ENCODE results near the gene GOLT1A. TPM values are rescaled to one million over a fixed set of nuclear protein-coding genes. Genes with fewer than 3 reads are reported as not detected.

GOLT1A gene
- total and polyA plus RNA-seq, 10 of the 15 experiments (the other 5 are each of a cell fraction or from before 2014, with no cell fraction given), result 0.09 to 0.46 TPM; not detected in 8

DNA sequence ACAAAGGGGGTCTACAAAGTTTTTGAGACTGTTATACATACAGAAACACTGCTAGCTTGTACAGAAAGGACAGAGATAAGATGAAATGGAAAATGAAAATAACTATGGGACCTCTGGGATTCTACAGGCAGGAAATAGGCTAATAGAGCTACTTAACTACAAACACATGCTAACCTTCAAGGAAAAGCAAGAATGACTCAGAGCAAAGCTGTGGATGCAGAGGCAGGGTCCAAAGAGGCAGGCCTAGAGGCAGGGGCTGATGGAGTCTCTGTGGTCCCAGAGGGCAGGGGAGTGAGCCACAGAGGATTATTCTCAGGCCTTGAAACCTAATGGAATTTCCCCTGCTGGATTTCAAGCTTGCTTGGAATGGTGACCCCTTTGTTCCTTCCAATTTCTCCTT, 18.7 kb upstream of the GOLT1A start (continued):
- TF ChIP-seq, protein P1, sequence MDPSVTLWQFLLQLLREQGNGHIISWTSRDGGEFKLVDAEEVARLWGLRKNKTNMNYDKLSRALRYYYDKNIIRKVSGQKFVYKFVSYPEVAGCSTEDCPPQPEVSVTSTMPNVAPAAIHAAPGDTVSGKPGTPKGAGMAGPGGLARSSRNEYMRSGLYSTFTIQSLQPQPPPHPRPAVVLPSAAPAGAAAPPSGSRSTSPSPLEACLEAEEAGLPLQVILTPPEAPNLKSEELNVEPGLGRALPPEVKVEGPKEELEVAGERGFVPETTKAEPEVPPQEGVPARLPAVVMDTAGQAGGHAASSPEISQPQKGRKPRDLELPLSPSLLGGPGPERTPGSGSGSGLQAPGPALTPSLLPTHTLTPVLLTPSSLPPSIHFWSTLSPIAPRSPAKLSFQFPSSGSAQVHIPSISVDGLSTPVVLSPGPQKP (IDR thresholded peaks at IDR 0.05; ENCODE audit: low read depth, low read length), result no peak
- TF ChIP-seq ATF7 (IDR thresholded peaks at IDR 0.05; ENCODE audit: low read depth), result no peak
- TF ChIP-seq TARDBP (IDR thresholded peaks at IDR 0.05; ENCODE audit: borderline replicate concordance), result no peak

DNA sequence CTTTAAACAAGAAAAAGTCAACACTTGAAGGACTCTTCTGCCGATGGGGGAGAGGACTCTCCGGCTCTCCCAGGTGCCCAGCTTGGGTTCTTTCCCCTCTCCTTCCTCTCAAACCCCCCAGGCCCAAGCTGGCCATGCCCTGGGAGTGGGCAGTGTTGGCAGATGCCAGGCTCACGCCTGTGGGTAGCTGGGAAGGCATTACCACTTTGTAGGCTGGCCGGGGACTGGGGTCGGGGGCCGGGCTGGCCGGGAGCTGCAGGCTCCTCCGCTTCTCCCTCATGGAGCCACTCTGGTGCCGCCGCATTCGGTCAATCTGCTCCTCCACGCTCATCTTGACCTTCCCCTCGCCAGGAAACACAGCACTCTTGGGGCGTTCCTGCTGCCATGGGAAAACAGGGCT, 16.4 kb upstream of the GOLT1A start:
- SMC1A ChIA-PET (ENCODE audit: uncharacterized antibody, unreplicated experiment), result interaction anchor here (1.7 kb wide), 1 partner anchor 133 kb away, joined by 5 read pairs; no protein-coding TSS in a partner anchor
- WGBS (ENCODE audit: insufficient coverage, insufficient replicate concordance, low lambda C conversion rate, missing lambda C conversion rate), result 39% methylated on average over 14 of the region's 14 CpGs
- Histone ChIP-seq H3K79me2 (ENCODE audit: control insufficient read depth, insufficient read depth, low read length) (no peaks in the 10 kb centered on the region), H3K27me3 (replicated peaks in 1 of 2; ENCODE audit: control insufficient read depth in 2 of 2, insufficient read depth in 2 of 2, low read length in 1 of 2) (peaks cover 0 to 2% of the 10 kb centered on the region in 2 experiments; a peak in 3 of 4 replicates), H2AFZ (ENCODE audit: control insufficient read depth, low read depth, low read length) (no peak overlapping the region), H3K4me2 (ENCODE audit: control insufficient read depth, insufficient read depth) (no peak overlapping the region), H3K9me3 (replicated peaks; ENCODE audit: control insufficient read depth, insufficient read depth, low read length) (no peaks in the 10 kb centered on the region), H3K4me1 (ENCODE audit: control insufficient read depth, insufficient read depth, low read length) (no peaks in the 10 kb centered on the region), H3K36me3 (ENCODE audit: control insufficient read depth in 2 of 2, insufficient read depth in 2 of 2, low read length in 1 of 2) (no peaks in the 10 kb centered on the region), H3K9ac (ENCODE audit: control insufficient read depth, insufficient read depth, low read length) (no peak overlapping the region), H4K20me1 (ENCODE audit: control insufficient read depth, insufficient read depth) (no peaks in the 10 kb centered on the region), H3K4me3 (no peak overlapping the region), H3K27ac (ENCODE audit: control insufficient read depth, insufficient read depth) (no peak overlapping the region)
- in situ Hi-C loops (cut with MboI) (no loop called here), intact Hi-C loops (cut with micrococcal nuclease; ENCODE audit: unreplicated experiment) (no loop called here)
- POLR2A ChIA-PET, result no interaction called here
- CTCF ChIA-PET, result interaction anchor here (1.0 to 2.0 kb wide), 6 partner anchors 19 to 201 kb away, joined by 3 to 6 read pairs (median 4); no protein-coding TSS in a partner anchor
- ATAC-seq, result no peak
- DNase-seq (ENCODE audit: low read depth, low spot score), result no peak
- no peak for FAIRE-seq
- RAD21 ChIA-PET (ENCODE audit: unreplicated experiment), result interaction anchor here (1.7 kb wide), 1 partner anchor 134 kb away, joined by 4 read pairs; no protein-coding TSS in a partner anchor
- BruUV-seq (replicated peaks), result no TSS peak
- no peak for TF ChIP-seq ZNF217 (IDR thresholded peaks at IDR 0.05)
- TF ChIP-seq BHLHE40 (IDR thresholded peaks at IDR 0.05; ENCODE audit: borderline replicate concordance in 1 of 2, low read depth in 2 of 2, low read length in 1 of 2), result no peak
- TF ChIP-seq, protein P2, sequence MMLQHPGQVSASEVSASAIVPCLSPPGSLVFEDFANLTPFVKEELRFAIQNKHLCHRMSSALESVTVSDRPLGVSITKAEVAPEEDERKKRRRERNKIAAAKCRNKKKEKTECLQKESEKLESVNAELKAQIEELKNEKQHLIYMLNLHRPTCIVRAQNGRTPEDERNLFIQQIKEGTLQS (IDR thresholded peaks at IDR 0.05; ENCODE audit: borderline replicate concordance, extremely low read depth, low read depth, low read length), result no peak
- no peak for TF ChIP-seq PAX8 (IDR thresholded peaks at IDR 0.05)
- TF ChIP-seq, protein P3, sequence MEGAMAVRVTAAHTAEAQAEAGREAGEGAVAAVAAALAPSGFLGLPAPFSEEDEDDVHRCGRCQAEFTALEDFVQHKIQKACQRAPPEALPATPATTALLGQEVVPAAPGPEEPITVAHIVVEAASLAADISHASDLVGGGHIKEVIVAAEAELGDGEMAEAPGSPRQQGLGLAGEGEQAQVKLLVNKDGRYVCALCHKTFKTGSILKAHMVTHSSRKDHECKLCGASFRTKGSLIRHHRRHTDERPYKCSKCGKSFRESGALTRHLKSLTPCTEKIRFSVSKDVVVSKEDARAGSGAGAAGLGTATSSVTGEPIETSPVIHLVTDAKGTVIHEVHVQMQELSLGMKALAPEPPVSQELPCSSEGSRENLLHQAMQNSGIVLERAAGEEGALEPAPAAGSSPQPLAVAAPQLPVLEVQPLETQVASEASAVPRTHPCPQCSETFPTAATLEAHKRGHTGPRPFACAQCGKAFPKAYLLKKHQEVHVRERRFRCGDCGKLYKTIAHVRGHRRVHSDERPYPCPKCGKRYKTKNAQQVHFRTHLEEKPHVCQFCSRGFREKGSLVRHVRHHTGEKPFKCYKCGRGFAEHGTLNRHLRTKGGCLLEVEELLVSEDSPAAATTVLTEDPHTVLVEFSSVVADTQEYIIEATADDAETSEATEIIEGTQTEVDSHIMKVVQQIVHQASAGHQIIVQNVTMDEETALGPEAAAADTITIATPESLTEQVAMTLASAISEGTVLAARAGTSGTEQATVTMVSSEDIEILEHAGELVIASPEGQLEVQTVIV (IDR thresholded peaks at IDR 0.05; ENCODE audit: borderline replicate concordance, partially characterized antibody), result no peak
- TF ChIP-seq ZBED1 (IDR thresholded peaks at IDR 0.05; ENCODE audit: borderline replicate concordance), result no peak
- no peak for TF ChIP-seq SREBF2 (IDR thresholded peaks at IDR 0.05; ENCODE audit: low read length)
- no peak for TF ChIP-seq EP300 (IDR thresholded peaks at IDR 0.05; ENCODE audit: borderline replicate concordance in 1 of 2, control insufficient read depth in 1 of 2, low read depth in 2 of 2, low read length in 2 of 2)
- TF ChIP-seq, protein P4, sequence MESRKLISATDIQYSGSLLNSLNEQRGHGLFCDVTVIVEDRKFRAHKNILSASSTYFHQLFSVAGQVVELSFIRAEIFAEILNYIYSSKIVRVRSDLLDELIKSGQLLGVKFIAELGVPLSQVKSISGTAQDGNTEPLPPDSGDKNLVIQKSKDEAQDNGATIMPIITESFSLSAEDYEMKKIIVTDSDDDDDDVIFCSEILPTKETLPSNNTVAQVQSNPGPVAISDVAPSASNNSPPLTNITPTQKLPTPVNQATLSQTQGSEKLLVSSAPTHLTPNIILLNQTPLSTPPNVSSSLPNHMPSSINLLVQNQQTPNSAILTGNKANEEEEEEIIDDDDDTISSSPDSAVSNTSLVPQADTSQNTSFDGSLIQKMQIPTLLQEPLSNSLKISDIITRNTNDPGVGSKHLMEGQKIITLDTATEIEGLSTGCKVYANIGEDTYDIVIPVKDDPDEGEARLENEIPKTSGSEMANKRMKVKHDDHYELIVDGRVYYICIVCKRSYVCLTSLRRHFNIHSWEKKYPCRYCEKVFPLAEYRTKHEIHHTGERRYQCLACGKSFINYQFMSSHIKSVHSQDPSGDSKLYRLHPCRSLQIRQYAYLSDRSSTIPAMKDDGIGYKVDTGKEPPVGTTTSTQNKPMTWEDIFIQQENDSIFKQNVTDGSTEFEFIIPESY (IDR thresholded peaks at IDR 0.05), result no peak
- no peak for TF ChIP-seq GATAD2B (conservative IDR thresholded peaks at IDR 0.05; ENCODE audit: low read depth)
